ENCODE results near the gene CNGA3. TPM values are rescaled to one million over a fixed set of nuclear protein-coding genes. Genes with fewer than 3 reads are reported as not detected.
"Not testable (repeated sequence)": the region's sequence is repeated elsewhere in the genome, so short reads cannot be mapped to it uniquely, and the experiment has no call there.

CNGA3 gene
- total RNA-seq: not detected in 2 replicates

- DNase-seq (ENCODE audit: low read depth): no peak
- no peak for TF ChIP-seq CTCF (conservative IDR thresholded peaks at IDR 0.05; ENCODE audit: low read depth, low read length)
- peak within 1 kb of the TSS; percentile 24 for H3K4me3 ChIP-seq (ENCODE audit: low read depth, low read length)
Measured at GRCh38 chr2:98346311-98347236, at the start of gene CNGA3. Gene CNGA3, plus strand, starts transcription at chr2:98346456. Its CDS starts 23,520 bp downstream, at chr2:98369976.

- no peak overlapping the region for H3K4me3 ChIP-seq (ENCODE audit: low read depth, low read length)
- TF ChIP-seq CTCF (conservative IDR thresholded peaks at IDR 0.05; ENCODE audit: low read depth, low read length): peak; percentile 25
- DNase-seq (ENCODE audit: low read depth): no peak
Measured at GRCh38 chr2:98297817-98298682, 48.2 kb upstream of the CNGA3 start.

- no peak for TF ChIP-seq CTCF (conservative IDR thresholded peaks at IDR 0.05; ENCODE audit: low read depth, low read length)
Measured at GRCh38 chr2:98298683-98299164, 47.5 kb upstream of the CNGA3 start.

DNA sequence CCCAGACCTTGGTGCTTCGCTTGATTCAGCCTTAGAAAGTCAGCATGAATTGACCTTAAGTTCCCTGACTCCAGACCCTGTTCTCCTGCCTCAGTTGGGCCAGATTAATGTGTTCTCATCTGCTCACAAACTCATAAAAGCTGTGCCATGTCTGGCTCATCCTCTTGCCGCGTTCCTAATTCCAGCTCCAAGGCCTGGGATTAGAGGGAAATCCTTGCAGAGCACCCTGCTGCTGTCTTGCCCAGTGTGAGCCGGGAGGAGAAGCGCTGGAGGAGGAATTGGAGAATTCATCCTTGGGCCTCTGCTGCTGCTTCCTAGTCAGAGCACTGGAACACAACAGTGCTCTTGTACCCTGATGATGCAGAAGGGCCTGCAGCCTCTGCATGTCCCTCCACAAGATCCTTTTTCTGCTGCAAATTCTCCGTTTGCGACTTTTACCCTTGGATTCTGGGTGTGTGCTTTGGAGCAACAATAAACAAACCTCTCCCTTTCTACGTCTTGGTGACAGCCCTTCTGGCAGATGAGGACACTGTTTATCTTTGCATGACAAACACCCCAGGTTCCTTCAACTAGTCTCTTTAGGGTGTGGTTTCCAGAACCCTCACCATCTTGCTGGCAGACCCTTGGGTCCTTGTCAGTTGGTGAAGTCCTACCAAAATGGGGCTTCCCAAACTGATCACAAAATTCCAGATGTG is 46.9 kb upstream of the CNGA3 start:
- no peak overlapping the region for H3K4me3 ChIP-seq (ENCODE audit: low read depth, low read length)
- no peak for TF ChIP-seq CTCF (conservative IDR thresholded peaks at IDR 0.05; ENCODE audit: low read depth, low read length)
- DNase-seq (ENCODE audit: low read depth): no peak

More at GRCh38 chr2:98298683-98299164, 47.5 kb upstream of the CNGA3 start:
- no peak overlapping the region for H3K4me3 ChIP-seq (ENCODE audit: low read depth, low read length)
- no peak for DNase-seq (ENCODE audit: low read depth)

DNA sequence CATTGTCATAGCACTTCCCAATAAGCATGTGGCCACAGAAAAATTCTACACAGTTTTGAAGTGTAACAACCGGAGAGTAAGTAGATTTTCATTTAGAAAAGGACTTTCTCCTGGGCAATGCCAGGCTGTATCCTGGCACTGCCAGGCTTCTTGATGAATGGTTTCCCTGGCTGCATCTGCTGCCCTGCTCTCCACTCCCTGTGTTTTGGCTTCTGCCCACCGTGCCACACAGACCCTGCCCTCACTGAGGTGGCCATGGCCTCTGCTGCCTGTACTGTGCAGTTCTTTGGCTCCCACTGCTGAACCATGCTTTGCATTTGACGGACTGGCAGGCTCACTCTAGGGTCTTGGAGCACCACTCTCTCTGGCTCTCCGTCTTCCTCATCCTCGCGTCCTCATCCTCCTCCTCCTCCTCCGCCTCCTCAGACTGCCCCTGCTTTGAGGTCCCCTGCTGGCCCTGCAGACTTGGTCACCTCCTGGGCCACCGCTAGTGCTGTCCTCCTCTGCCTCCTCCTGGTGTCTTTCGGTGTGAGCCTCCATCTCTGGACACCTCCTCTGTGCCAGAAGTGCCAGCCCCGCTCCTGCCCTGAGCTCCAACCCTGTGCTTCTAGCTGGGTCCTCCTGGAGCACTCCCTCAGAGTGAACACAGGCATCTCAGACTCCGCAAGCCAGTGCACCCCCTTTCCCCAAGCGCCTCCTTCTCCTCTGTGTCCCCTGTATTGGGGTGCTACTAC is 45.9 kb upstream of the CNGA3 start:
- H3K4me3 ChIP-seq (ENCODE audit: low read depth, low read length): no peak overlapping the region
- DNase-seq (ENCODE audit: low read depth): no peak
- TF ChIP-seq CTCF (conservative IDR thresholded peaks at IDR 0.05; ENCODE audit: low read depth, low read length): no peak

DNA sequence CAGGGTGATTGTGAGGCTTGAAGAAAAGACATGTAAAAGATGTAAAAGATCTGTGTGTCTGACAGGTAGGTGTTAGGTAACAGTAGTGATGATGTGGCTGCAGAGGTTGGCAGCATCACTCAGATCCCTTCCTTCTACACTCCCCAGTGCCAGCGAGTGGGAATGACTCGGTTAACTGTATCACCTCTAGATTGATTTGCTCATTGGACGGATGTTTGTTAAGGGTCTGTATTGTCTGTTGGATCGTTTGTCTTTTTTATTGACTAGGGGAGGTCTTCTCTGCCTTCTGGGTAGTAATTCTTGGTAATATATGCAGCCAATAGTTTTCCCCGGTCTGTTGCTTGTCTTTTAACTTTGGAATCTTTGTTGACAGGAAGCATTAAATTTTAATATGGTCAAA is 44.8 kb upstream of the CNGA3 start:
- no peak for DNase-seq (ENCODE audit: low read depth)
- no peak overlapping the region for H3K4me3 ChIP-seq (ENCODE audit: low read depth, low read length)
- no peak for TF ChIP-seq CTCF (conservative IDR thresholded peaks at IDR 0.05; ENCODE audit: low read depth, low read length)

- H3K4me3 ChIP-seq (ENCODE audit: low read depth, low read length); DNase-seq (ENCODE audit: low read depth): not testable (repeated sequence)
Measured at GRCh38 chr2:98307131-98307696, 39.0 kb upstream of the CNGA3 start.
